ENCODE data around the gene TRMT1L. TPM values are rescaled to one million over a fixed set of nuclear protein-coding genes. Genes with fewer than 3 reads are reported as not detected.
A peak's percentile ranks its signal among the peaks of the same experiment; 100 is the strongest.

TRMT1L gene
- total RNA-seq, 2 experiments from 2014 or later, result 20.3 to 21.1 TPM

GRCh38 chr1:185155600-185156287, 1.0 kb downstream of the TRMT1L start:
- Mint-ChIP-seq H3K36me3 (ENCODE audit: low read depth) (peaks cover 13% of the 10 kb centered on the region), H3K9me3 (no peaks in the 10 kb centered on the region), H3K4me1 (peaks cover 49% of the 10 kb centered on the region), H3K27ac (peak overlapping the region; percentile 97), H3K4me3 (peak overlapping the region; percentile 99), H3K27me3 (no peaks in the 10 kb centered on the region)
- DNase-seq, result peak; percentile 11
- POLR2A ChIA-PET, result interaction anchor here (0.6 kb wide), 1 partner anchor 10 kb away, joined by 3 read pairs; no protein-coding TSS in a partner anchor
- CTCF ChIA-PET, result interaction anchor here (0.5 to 3.8 kb wide), 7 partner anchors 8 to 1684 kb away, joined by 3 to 20 read pairs (median 3); partner anchors contain the start of gene SMG7

- ChIA-PET CTCF (interaction anchor here (0.5 to 1.3 kb wide), 4 partner anchors 11 to 1040 kb away, joined by 3 to 5 read pairs (median 4); no protein-coding TSS in a partner anchor), POLR2A (no interaction called here)
- Mint-ChIP-seq H3K36me3 (ENCODE audit: low read depth) (peaks cover 15% of the 10 kb centered on the region), H3K4me3 (peak overlapping the region; percentile 99), H3K27ac (peak overlapping the region; percentile 97), H3K27me3 (no peaks in the 10 kb centered on the region), H3K4me1 (peaks cover 46% of the 10 kb centered on the region), H3K9me3 (no peaks in the 10 kb centered on the region)
- DNase-seq, result no peak
These were observed 1.7 kb downstream of the TRMT1L start for GRCh38 chr1:185154912-185155513.

DNA sequence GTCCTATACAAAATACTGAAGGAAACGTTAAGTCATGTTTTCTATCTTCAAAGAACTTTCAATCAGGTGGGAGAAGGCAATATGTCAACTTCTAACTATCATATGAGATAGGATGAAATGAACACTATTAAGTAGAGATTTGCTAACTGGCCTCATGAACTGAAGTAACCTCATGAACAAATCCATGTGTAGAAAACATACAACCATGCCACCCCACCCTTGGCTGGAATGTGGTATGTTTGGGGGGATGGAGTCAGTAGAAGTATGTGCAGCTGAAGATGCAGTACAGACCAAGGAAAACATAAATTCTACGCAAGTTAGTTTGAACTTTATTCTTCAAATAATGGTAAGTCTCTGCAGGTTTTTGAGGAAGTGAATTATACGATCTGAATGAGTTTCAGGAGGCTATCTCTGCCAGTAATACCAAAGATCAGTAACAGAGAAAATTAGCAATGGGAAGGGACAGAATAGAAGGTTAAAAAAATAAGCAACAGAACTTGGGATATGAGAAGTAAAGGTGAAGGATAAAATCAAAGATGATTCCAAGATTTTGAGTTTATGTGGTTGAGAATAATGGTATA, 4.5 kb downstream of the TRMT1L start:
- H3K27me3 Mint-ChIP-seq, result no peaks in the 10 kb centered on the region
- H3K27ac Mint-ChIP-seq, result no peak overlapping the region
- H3K4me1 Mint-ChIP-seq, result peaks cover 30% of the 10 kb centered on the region
- DNase-seq, result no peak
- peaks cover 33% of the 10 kb centered on the region for H3K36me3 Mint-ChIP-seq (ENCODE audit: low read depth)
- H3K9me3 Mint-ChIP-seq, result no peaks in the 10 kb centered on the region
- ChIA-PET POLR2A (no interaction called here), CTCF (interaction anchor here (0.6 kb wide), 1 partner anchor 655 kb away, joined by 3 read pairs; no protein-coding TSS in a partner anchor)
- no peak overlapping the region for H3K4me3 Mint-ChIP-seq

DNA sequence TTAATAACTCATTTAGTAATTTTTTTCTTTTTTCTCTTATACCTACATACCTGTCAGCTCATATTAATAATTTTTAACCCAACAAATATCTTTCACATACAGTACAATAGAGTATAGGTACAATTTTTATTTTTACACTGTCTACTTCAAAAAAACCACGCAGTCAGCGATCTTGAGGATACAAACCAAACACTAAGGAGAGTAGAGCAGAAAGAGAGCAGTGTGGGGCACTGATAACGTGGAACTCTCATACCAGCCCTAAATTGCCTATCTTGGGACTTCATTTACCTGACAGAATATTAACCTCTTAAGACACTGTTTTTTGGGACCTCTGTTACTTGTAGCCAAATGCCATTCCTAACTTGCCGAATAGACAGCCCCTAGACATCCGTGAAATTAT, 5.5 kb downstream of the TRMT1L start:
- Mint-ChIP-seq H3K27me3 (no peaks in the 10 kb centered on the region), H3K27ac (no peak overlapping the region), H3K4me1 (peaks cover 30% of the 10 kb centered on the region), H3K9me3 (no peaks in the 10 kb centered on the region), H3K36me3 (ENCODE audit: low read depth) (peaks cover 37% of the 10 kb centered on the region), H3K4me3 (no peak overlapping the region)
- ChIA-PET POLR2A (no interaction called here), CTCF (no interaction called here)
- DNase-seq, result no peak

GRCh38 chr1:185144233-185144632, 12.5 kb downstream of the TRMT1L start:
- CTCF ChIA-PET, result no interaction called here
- Mint-ChIP-seq H3K4me1 (no peaks in the 10 kb centered on the region), H3K9me3 (no peaks in the 10 kb centered on the region)

GRCh38 chr1:185139246-185139645, 17.5 kb downstream of the TRMT1L start:
- POLR2A ChIA-PET, result no interaction called here
- no peak overlapping the region for H3K27ac Mint-ChIP-seq
- H3K36me3 Mint-ChIP-seq (ENCODE audit: low read depth), result peaks cover 43% of the 10 kb centered on the region
- H3K4me3 Mint-ChIP-seq, result no peak overlapping the region
- CTCF ChIA-PET, result no interaction called here
- H3K4me1 Mint-ChIP-seq, result no peaks in the 10 kb centered on the region
- H3K9me3 Mint-ChIP-seq, result no peaks in the 10 kb centered on the region
- no peaks in the 10 kb centered on the region for H3K27me3 Mint-ChIP-seq
- no peak for DNase-seq

More at GRCh38 chr1:185144233-185144632, 12.5 kb downstream of the TRMT1L start:
- Mint-ChIP-seq H3K27me3 (no peaks in the 10 kb centered on the region), H3K27ac (no peak overlapping the region), H3K36me3 (ENCODE audit: low read depth) (peaks cover 45% of the 10 kb centered on the region), H3K4me3 (no peak overlapping the region)
- POLR2A ChIA-PET, result no interaction called here
- no peak for DNase-seq

GRCh38 chr1:185137896-185138545, 18.7 kb downstream of the TRMT1L start:
- CTCF ChIA-PET, result no interaction called here
- H3K9me3 Mint-ChIP-seq, result no peaks in the 10 kb centered on the region
- DNase-seq, result no peak
- H3K27me3 Mint-ChIP-seq, result no peaks in the 10 kb centered on the region
- no peak overlapping the region for H3K4me3 Mint-ChIP-seq
- peaks cover 51% of the 10 kb centered on the region for H3K36me3 Mint-ChIP-seq (ENCODE audit: low read depth)
- POLR2A ChIA-PET, result no interaction called here
- H3K27ac Mint-ChIP-seq, result no peak overlapping the region
- no peaks in the 10 kb centered on the region for H3K4me1 Mint-ChIP-seq

DNA sequence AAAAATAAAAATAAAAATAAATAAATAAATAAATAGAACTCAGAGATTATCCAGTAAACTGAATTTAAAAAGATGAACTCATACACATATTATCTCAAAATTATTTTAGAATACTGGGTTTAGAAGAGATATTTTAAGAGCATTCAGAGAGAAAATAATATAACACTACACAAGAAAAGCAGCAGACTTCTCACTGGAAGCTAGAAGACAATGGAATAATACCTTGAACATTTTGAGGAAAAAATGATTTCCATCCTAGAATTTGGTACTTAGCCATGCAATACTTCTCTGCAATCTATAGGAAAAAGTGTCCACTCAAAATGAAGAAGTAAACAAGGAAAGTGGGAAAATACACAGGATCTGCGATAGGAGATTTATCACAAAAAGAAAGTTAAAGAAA, 24.2 kb downstream of the TRMT1L start:
- ChIA-PET POLR2A (no interaction called here), CTCF (no interaction called here)
- Mint-ChIP-seq H3K4me1 (no peaks in the 10 kb centered on the region), H3K36me3 (ENCODE audit: low read depth) (peaks cover 52% of the 10 kb centered on the region), H3K27me3 (no peaks in the 10 kb centered on the region), H3K4me3 (no peak overlapping the region), H3K9me3 (peaks cover 2% of the 10 kb centered on the region), H3K27ac (no peak overlapping the region)
- no peak for DNase-seq

- POLR2A ChIA-PET, result no interaction called here
- peaks cover 2% of the 10 kb centered on the region for H3K9me3 Mint-ChIP-seq
- no peak overlapping the region for H3K4me3 Mint-ChIP-seq
- no peak for DNase-seq
- H3K36me3 Mint-ChIP-seq (ENCODE audit: low read depth), result peaks cover 54% of the 10 kb centered on the region
- H3K27me3 Mint-ChIP-seq, result no peaks in the 10 kb centered on the region
- no peak overlapping the region for H3K27ac Mint-ChIP-seq
- CTCF ChIA-PET, result no interaction called here
- no peaks in the 10 kb centered on the region for H3K4me1 Mint-ChIP-seq
These were observed 27.0 kb downstream of the TRMT1L start for GRCh38 chr1:185129708-185130107.

- CTCF ChIA-PET, result no interaction called here
- Mint-ChIP-seq H3K4me3 (no peak overlapping the region), H3K9me3 (peaks cover 11% of the 10 kb centered on the region), H3K4me1 (no peaks in the 10 kb centered on the region), H3K27me3 (no peaks in the 10 kb centered on the region), H3K27ac (no peak overlapping the region), H3K36me3 (ENCODE audit: low read depth) (peaks cover 13% of the 10 kb centered on the region)
- DNase-seq, result no peak
- POLR2A ChIA-PET, result no interaction called here
These were observed 44.4 kb downstream of the TRMT1L start for GRCh38 chr1:185112356-185112755.

DNA sequence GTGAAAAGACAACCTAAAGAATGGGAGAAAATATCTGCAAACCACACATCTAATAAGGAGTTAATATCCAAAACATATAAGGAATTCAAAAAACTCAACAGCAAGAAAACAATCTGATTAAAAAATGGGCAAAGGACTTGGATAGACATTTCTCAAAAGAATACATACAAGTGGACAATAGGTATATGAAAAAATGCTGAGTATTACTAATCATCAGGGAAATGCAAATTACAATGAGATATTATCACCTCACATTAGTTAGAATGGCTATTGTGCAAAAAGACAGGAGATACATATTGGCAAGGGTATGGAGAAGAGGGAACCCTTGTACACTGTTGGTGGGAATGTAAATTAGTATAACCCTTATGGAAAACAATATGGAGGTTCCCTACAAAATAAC, 44.9 kb downstream of the TRMT1L start:
- no peaks in the 10 kb centered on the region for H3K4me1 Mint-ChIP-seq
- H3K4me3 Mint-ChIP-seq, result no peak overlapping the region
- no peak for DNase-seq
- H3K27me3 Mint-ChIP-seq, result no peaks in the 10 kb centered on the region
- no peak overlapping the region for H3K27ac Mint-ChIP-seq
- peaks cover 14% of the 10 kb centered on the region for H3K9me3 Mint-ChIP-seq
- ChIA-PET CTCF (no interaction called here), POLR2A (no interaction called here)
- peaks cover 9% of the 10 kb centered on the region for H3K36me3 Mint-ChIP-seq (ENCODE audit: low read depth)

GRCh38 chr1:185110145-185110544, 46.6 kb downstream of the TRMT1L start:
- no peak for DNase-seq
- no peaks in the 10 kb centered on the region for H3K27me3 Mint-ChIP-seq
- H3K9me3 Mint-ChIP-seq, result peaks cover 19% of the 10 kb centered on the region
- CTCF ChIA-PET, result no interaction called here
- POLR2A ChIA-PET, result no interaction called here
- H3K27ac Mint-ChIP-seq, result no peak overlapping the region
- peaks cover 7% of the 10 kb centered on the region for H3K36me3 Mint-ChIP-seq (ENCODE audit: low read depth)
- H3K4me1 Mint-ChIP-seq, result no peaks in the 10 kb centered on the region
- no peak overlapping the region for H3K4me3 Mint-ChIP-seq

DNA sequence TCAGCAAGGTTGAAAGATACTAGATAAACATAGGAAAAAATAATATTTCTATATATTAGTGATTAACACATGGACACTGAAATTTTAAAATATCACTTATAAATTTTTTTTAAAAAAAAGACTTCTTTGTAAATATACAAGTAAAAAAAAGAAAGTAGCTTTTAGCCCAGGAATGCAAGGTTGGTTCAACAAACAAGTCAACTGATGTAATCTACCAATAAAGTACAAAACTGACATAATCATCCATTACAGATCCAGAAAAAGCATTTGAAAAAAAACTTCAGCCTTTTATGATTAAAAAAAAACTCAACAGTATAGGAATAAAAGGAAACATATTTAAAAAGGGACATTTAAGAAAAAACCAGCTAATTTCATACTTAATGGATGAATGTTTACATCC, 48.4 kb downstream of the TRMT1L start:
- CTCF ChIA-PET, result interaction anchor here (0.6 kb wide), 1 partner anchor 205 kb away, joined by 3 read pairs; no protein-coding TSS in a partner anchor
- Mint-ChIP-seq H3K27ac (no peak overlapping the region), H3K4me3 (no peak overlapping the region), H3K4me1 (no peaks in the 10 kb centered on the region), H3K36me3 (ENCODE audit: low read depth) (peaks cover 10% of the 10 kb centered on the region), H3K27me3 (no peaks in the 10 kb centered on the region), H3K9me3 (peaks cover 19% of the 10 kb centered on the region)
- POLR2A ChIA-PET, result no interaction called here
- DNase-seq, result no peak
